Skeletal muscle satellite cell (primary cell): ENCODE measurements around the gene AQP1.

Experiments used
- H3K27me3 ChIP-seq: 2 replicates; pipeline ENCODE4 v1.7.0; 2013; ENCODE audit warnings: low read length; ENCODE audit not compliant: control insufficient read depth, insufficient read depth
- H3K36me3 ChIP-seq: 2 replicates; pipeline ENCODE4 v1.7.0; 2013; ENCODE audit warnings: mild to moderate bottlenecking, control low read depth, low read length; ENCODE audit not compliant: insufficient read depth
- H3K4me1 ChIP-seq: 2 replicates; pipeline ENCODE4 v1.7.0; 2013; ENCODE audit warnings: low read length; ENCODE audit not compliant: control insufficient read depth, insufficient read depth
- H3K4me2 ChIP-seq: 2 replicates; pipeline ENCODE4 v1.7.0; 2013; ENCODE audit warnings: mild to moderate bottlenecking, low read length
- H3K4me3 ChIP-seq: 2 replicates; pipeline ENCODE4 v1.7.0; 2013; ENCODE audit warnings: low read length
- H3K9ac ChIP-seq: 2 replicates; pipeline ENCODE4 v1.7.0; 2013; ENCODE audit warnings: mild to moderate bottlenecking, low read depth, low read length, moderate library complexity
- H3K9me3 ChIP-seq: replicated peaks from 2 replicates; pipeline ENCODE4 v1.7.0; 2013; ENCODE audit warnings: mild to moderate bottlenecking, control low read depth, low read length

AQP1 gene

DNA sequence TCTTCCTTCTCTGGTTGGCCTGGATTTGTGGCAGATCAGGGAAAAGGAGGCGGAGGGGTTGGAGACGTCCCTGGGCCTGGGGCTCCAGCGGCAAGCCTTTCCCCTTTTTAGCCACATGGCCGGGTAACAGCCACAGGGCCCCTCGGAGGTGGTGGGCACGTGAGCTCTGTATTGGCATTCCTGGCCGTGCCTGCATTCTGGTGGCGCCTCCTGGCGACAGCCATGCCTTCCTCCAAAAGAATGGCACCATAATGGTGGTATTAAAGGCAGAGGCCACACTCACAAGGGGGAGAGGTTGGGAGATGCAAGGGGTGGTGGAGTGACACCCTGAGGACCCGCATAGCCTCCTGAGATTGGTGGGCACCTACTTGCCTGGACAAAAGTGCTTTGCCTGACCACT is 3.0 kb upstream of the AQP1 start:
- Histone ChIP-seq H3K4me2 (no peak overlapping the region), H3K4me3 (no peak overlapping the region), H3K9me3 (no peaks in the 10 kb centered on the region), H3K27me3 (peaks cover 46% of the 10 kb centered on the region), H3K9ac (no peak overlapping the region), H3K4me1 (peaks cover 28% of the 10 kb centered on the region), H3K36me3 (no peaks in the 10 kb centered on the region)

DNA sequence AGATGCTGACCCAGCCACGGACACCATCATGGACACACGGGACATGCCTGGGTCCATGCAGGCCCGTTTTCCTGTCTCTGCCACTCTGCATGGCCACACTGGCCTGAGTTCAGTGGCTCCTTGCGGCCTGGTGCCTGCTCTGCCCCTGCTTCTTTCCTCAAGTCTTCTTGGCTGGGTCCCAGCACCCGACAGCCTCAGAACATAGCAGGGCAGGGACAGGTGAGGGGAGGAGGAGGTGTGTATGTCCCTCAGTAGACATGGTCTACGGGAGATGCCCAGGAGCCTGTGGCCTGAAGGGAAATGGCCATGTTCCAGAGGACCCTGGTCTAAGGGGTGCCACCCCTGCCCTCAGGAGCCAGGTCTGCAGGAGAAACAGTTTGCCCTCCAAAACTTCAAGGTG is 2.2 kb upstream of the AQP1 start:
- Histone ChIP-seq H3K4me3 (no peak overlapping the region), H3K9me3 (no peaks in the 10 kb centered on the region), H3K9ac (no peak overlapping the region), H3K4me2 (no peak overlapping the region), H3K4me1 (peaks cover 34% of the 10 kb centered on the region), H3K36me3 (no peaks in the 10 kb centered on the region), H3K27me3 (peaks cover 46% of the 10 kb centered on the region)

DNA sequence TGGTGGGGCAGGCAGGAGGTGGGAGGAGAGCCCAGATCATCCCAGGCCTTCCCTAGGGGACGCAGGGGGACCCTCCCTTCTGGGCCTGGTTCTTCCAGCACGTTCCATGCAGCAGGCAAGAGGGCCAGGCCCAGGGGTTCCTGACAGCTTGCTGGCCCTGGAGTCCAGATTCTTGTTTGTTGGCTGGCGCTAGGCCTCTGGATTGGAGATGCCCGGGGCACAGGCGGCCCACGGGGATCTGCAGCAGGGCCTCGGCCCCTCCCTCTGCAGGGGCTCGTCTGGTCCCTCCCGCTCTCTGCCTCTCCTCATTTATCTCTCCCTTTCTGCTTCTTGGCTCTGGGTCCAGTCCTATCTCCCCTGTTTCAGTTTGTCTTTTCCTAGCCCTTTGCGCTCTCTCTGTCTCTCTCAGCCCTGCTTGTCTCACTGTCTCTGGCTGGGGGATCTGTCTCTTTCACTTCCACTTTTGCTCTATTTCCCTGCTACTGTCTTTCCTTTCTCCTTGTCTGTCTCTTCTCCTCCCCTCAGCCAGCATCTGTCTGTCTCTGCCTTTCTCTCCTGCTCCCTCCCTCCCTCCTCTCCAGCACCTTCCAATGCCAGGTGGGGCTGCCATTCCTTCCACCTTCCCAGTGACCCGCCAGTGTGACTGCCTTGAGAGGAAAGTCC is 1.1 kb upstream of the AQP1 start:
- Histone ChIP-seq H3K4me1 (peaks cover 44% of the 10 kb centered on the region), H3K4me2 (no peak overlapping the region), H3K9ac (no peak overlapping the region), H3K9me3 (no peaks in the 10 kb centered on the region), H3K4me3 (no peak overlapping the region), H3K27me3 (peaks cover 46% of the 10 kb centered on the region), H3K36me3 (no peaks in the 10 kb centered on the region)

DNA sequence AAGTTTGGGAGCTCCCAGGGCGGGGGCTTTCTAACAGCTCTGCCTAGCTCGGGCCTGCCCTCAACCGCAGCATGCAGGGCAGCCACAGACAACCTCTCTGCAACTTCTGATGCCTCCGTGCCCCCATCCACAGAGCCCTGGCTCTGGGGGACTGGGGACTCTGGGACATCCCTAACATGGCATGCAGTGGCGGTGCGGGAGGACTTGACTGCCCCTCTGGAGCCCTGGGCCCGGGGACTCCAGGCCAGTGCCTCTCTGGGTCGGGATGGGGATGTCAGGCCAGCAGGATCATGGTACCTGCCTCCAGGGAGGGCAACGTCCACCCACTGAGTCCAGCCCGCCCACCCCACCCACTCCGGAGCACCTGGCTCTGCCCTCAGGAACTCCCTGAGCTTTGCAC is 520 bp upstream of the AQP1 start:
- no peaks in the 10 kb centered on the region for H3K36me3 ChIP-seq
- no peak overlapping the region for H3K9ac ChIP-seq
- H3K9me3 ChIP-seq: no peaks in the 10 kb centered on the region
- H3K4me2 ChIP-seq: no peak overlapping the region
- peaks cover 46% of the 10 kb centered on the region for H3K27me3 ChIP-seq
- peaks cover 38% of the 10 kb centered on the region for H3K4me1 ChIP-seq
- no peak overlapping the region for H3K4me3 ChIP-seq

DNA sequence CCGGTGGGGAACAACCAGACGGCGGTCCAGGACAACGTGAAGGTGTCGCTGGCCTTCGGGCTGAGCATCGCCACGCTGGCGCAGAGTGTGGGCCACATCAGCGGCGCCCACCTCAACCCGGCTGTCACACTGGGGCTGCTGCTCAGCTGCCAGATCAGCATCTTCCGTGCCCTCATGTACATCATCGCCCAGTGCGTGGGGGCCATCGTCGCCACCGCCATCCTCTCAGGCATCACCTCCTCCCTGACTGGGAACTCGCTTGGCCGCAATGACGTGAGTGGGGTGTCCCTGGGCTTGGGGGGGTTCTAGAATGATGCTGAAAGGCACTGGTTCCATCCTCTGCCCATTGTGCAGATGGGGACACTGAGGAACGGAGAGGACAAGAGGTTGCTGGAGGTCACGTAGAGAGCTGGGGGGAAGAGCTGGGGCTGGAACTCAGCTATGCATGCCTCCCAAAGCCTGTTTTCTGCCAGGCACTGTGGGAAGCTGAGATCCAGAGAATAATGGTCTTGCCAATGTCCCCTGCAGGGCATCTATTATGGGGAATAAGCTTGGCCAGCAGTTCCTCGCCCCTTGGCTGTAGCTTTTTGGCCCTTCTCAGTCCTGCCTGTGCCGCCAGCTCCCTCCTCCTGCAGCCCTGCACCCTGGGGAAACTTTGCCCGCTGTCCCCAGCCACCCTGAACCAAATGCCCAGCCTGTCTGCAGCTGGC is 523 bp downstream of the AQP1 start:
- H3K36me3 ChIP-seq: no peaks in the 10 kb centered on the region
- H3K9me3 ChIP-seq: no peaks in the 10 kb centered on the region
- peak overlapping the region; percentile 5 for H3K4me2 ChIP-seq
- H3K4me1 ChIP-seq: peaks cover 28% of the 10 kb centered on the region
- no peak overlapping the region for H3K9ac ChIP-seq
- peaks cover 44% of the 10 kb centered on the region for H3K27me3 ChIP-seq
- H3K4me3 ChIP-seq: no peak overlapping the region

DNA sequence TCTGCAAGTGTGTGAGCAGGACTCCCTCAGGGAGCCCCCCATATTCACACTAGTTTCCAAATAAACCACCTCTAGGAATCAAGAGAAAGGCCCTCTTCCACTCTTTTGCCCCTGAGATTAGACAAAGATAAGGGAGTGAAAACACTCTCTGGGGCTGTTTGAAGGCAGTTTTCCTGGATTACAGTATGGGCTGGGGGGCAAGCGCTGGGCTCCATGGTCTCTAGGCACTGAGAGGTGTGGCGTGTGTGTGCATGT is 1.0 kb downstream of the AQP1 start:
- Histone ChIP-seq H3K4me3 (no peak overlapping the region), H3K27me3 (peaks cover 40% of the 10 kb centered on the region), H3K36me3 (no peaks in the 10 kb centered on the region), H3K4me1 (peaks cover 28% of the 10 kb centered on the region), H3K4me2 (no peak overlapping the region), H3K9ac (no peak overlapping the region), H3K9me3 (no peaks in the 10 kb centered on the region)

DNA sequence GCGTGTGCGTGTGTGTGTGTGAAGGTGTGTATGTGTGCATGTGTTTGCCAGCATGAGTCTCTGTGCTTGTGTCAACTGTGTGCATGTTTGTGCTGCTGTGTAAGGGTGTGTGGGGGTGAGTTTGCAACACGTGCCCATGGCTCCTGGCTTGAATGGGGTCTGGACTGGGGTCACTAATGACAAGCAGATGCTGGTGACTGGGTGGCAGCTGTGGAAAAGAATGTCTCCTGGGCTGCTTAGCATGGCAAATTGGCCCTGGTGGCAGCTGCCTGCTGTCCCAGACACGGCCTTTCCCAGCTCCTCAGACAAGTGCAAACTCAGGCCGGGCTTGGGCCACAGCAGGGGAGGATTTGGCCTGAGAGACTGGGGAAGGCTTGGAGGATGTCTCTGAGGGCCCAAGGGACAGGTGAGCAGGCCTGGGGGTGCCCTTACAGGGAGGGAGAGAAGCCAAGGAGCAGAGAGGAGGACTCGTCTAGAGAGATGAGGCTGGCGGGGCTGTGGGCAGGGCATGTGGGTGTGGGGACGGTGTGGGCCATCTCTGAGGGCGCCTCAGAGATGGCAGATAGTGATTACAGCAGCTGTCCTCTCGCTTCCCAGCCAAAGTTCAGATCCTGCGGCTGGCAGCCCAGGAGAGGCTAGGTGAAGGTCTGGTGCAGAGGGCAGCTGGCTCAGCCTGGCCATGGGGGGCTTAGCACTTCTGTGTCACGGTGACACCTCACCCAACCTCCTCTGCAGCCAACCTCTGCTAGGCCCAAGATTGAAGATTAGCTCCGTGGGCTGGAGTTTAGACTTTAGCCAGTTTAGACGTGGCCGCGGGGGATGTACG is 1.5 kb downstream of the AQP1 start:
- Histone ChIP-seq H3K9ac (no peak overlapping the region), H3K36me3 (no peaks in the 10 kb centered on the region), H3K4me2 (no peak overlapping the region), H3K27me3 (peaks cover 40% of the 10 kb centered on the region), H3K4me3 (no peak overlapping the region), H3K4me1 (peaks cover 28% of the 10 kb centered on the region), H3K9me3 (no peaks in the 10 kb centered on the region)

DNA sequence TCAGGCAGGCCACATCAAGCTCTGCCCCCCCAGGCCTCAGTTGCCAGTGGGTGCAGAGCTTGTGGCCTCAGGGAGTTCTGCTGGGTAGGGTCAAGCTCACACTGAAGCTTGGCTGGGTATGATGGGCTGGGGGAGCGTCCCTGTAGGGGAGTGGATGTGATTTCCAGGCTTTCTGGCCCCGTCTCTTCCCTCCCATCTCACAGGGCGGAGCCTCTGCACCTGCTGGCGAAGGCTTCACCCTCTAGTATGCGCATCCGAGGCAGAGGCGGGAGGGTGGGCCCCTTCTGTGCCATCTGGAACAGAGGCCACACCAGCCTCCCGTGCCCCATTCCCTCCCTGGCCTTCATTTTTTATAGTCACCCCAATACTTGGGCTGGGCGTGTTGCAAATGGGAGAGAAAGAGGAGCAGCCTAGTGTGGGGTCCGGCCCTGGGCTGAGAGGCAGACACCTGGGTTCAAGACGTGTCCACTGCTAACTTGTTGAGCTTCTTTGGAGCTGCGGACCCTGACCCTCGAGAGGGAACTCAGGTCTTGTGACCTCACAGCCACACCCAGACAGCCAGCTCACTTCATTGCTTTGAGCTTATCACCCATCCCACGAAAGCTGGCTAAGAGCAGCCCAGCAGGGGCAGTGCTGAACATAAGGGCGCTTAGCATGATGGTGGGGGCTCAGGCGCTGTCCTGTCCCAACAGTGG is 2.3 kb downstream of the AQP1 start:
- Histone ChIP-seq H3K4me1 (peaks cover 28% of the 10 kb centered on the region), H3K9ac (no peak overlapping the region), H3K27me3 (peaks cover 40% of the 10 kb centered on the region), H3K4me2 (no peak overlapping the region), H3K9me3 (no peaks in the 10 kb centered on the region), H3K4me3 (no peak overlapping the region), H3K36me3 (no peaks in the 10 kb centered on the region)

DNA sequence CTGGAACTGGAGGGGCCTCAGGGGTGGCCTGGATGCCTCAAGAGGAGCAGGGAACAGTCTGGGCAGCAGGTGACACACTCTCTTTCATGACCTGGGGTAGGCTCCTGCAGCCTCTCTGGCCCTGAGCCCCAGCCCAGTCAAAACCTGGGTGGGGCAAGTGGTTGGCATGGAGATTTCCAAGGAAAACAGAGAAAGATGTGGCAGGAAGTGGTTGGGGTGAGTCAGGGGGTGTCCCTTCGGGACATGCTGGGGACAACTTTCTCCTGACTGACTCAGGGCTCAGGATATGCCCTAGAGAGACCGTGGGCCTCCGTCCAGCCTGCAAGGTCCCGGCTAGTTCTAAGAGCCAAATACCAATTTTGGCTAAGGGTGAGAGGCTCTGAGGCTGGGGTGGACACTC is 2.9 kb downstream of the AQP1 start:
- Histone ChIP-seq H3K9me3 (no peaks in the 10 kb centered on the region), H3K27me3 (peaks cover 36% of the 10 kb centered on the region), H3K9ac (no peak overlapping the region), H3K4me3 (no peak overlapping the region), H3K4me2 (peak overlapping the region; percentile 39), H3K4me1 (peaks cover 28% of the 10 kb centered on the region), H3K36me3 (no peaks in the 10 kb centered on the region)

DNA sequence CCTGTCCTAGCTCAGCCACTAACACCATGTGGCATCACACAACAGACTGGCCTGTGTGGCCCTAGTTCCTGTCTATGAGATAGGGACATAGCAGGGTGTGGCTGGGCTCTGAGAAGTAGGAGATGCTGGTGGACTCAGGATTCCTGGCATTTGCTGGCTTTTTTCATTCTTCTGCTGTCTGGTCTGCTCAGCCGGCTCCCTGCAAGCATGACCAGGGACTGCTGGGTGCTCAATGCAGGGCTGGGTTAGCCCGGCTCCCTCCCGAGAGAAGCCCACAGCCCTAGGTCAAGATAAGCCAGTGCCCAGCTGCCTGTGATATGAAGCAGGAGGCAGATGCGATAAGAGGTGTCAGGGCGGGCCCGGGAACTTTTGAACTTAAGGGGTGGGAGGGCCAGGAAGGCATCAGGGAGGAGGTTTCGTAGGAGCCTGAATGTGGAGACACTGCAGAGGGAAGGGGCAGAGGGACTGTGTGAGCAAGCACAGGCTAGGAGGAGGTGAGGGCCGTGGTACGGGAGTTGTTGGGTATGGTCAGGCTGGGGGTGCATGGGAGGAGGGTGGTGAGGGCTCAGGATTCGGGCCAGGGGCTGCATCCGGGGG is 3.5 kb downstream of the AQP1 start:
- peaks cover 33% of the 10 kb centered on the region for H3K27me3 ChIP-seq
- H3K36me3 ChIP-seq: no peaks in the 10 kb centered on the region
- H3K4me1 ChIP-seq: peaks cover 28% of the 10 kb centered on the region
- H3K9me3 ChIP-seq: no peaks in the 10 kb centered on the region
- H3K9ac ChIP-seq: peak overlapping the region; percentile 11
- H3K4me2 ChIP-seq: peak overlapping the region; percentile 39
- no peak overlapping the region for H3K4me3 ChIP-seq

DNA sequence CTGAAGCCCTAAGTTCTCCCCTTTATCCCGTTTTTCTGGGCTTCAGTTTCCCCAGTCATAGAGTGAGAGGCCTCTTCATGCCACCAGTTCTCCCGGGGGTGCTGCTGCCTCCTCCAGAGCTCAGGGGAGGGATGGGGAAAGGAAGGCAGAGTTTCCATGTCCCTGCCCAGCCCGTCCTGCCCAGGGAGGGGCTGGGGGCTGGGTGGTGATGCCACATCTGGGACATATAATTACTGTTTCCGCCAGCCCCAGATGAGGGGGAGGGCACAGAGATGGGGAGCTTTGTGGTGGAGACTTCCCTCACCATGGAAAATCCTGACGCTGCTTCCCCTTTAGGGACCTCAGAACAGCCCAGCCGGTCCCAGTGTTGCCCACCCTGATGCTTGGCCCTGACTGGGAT is 4.1 kb downstream of the AQP1 start:
- Histone ChIP-seq H3K4me1 (peaks cover 28% of the 10 kb centered on the region), H3K27me3 (peaks cover 26% of the 10 kb centered on the region), H3K9ac (no peak overlapping the region), H3K36me3 (no peaks in the 10 kb centered on the region), H3K9me3 (no peaks in the 10 kb centered on the region), H3K4me2 (no peak overlapping the region), H3K4me3 (no peak overlapping the region)
